Fibroblast of mammary gland (primary cell): ENCODE data around the gene PLEKHA6.
"Not testable (repeated sequence)": the region's sequence is repeated elsewhere in the genome, so short reads cannot be mapped to it uniquely, and the experiment has no call there.

Experiments used
- DNase-seq: peaks from one replicate; pipeline ENCODE4 v3.0.0-alpha.2; 2010; ENCODE audit warnings: low read depth
- H3K4me3 ChIP-seq: 2 replicates; pipeline ENCODE4 v1.5.1; 2011; ENCODE audit warnings: low read depth, mild to moderate bottlenecking, low read length, moderate library complexity; ENCODE audit not compliant: control insufficient read depth
- TF ChIP-seq, protein P1 (sequence below): conservative IDR thresholded peaks from 2 replicates; pipeline ENCODE4 v1.5.1; 2011; ENCODE audit warnings: low read depth, low read length, inconsistent platforms; ENCODE audit not compliant: control insufficient read depth, insufficient read depth

PLEKHA6 gene

DNA sequence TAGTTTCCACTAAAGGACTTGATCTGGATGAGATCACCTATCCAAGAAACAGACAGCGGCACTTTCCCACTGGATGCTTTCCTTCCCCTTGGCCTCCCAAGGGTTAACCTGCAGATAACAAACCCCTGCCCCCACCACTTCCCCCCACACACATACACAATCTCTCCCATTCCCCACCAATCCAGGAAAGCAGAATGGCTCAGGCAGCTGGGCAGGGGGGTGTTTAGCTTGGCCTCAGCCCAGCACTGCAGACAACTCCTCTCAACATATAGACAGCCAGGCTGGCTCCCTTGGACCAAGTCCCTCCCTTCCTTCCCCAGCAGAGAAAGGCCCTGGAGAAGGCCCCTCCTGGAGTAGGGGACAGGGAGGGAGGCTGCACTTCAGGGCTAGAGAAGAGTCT, 24.6 kb downstream of the PLEKHA6 start:
- TF ChIP-seq, protein P1, sequence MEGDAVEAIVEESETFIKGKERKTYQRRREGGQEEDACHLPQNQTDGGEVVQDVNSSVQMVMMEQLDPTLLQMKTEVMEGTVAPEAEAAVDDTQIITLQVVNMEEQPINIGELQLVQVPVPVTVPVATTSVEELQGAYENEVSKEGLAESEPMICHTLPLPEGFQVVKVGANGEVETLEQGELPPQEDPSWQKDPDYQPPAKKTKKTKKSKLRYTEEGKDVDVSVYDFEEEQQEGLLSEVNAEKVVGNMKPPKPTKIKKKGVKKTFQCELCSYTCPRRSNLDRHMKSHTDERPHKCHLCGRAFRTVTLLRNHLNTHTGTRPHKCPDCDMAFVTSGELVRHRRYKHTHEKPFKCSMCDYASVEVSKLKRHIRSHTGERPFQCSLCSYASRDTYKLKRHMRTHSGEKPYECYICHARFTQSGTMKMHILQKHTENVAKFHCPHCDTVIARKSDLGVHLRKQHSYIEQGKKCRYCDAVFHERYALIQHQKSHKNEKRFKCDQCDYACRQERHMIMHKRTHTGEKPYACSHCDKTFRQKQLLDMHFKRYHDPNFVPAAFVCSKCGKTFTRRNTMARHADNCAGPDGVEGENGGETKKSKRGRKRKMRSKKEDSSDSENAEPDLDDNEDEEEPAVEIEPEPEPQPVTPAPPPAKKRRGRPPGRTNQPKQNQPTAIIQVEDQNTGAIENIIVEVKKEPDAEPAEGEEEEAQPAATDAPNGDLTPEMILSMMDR: no peak

GRCh38 chr1:204334455-204334854, 25.3 kb downstream of the PLEKHA6 start:
- no peak for DNase-seq
- TF ChIP-seq, protein P1: no peak
- no peak overlapping the region for H3K4me3 ChIP-seq

More for the DNA sequence above, 24.6 kb downstream of the PLEKHA6 start:
- no peak for DNase-seq
- H3K4me3 ChIP-seq: no peak overlapping the region

DNA sequence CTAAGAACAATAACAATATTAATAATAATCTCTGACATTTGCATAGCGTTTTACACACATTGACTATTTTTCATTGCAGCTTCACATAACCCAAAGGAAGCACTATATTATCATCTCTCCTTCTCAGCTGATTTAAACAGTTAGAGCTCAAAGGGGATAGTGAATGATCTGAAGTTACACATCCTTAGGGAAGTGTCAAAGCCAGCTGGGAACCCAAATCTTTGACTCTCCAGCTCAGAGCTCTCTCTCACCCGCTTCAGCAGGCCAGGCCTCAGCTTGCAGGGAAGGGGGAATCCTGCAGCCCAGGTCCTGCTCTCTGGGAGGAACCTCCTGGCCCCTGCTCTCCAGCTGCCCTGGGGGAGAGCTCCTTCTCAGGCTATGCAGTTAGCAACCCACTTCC, 26.3 kb downstream of the PLEKHA6 start:
- TF ChIP-seq, protein P1: no peak
- H3K4me3 ChIP-seq: no peak overlapping the region

GRCh38 chr1:204331847-204332487, 27.8 kb downstream of the PLEKHA6 start:
- TF ChIP-seq, protein P1: no peak
- no peak overlapping the region for H3K4me3 ChIP-seq

More for the DNA sequence above, 26.3 kb downstream of the PLEKHA6 start:
- DNase-seq: no peak

DNA sequence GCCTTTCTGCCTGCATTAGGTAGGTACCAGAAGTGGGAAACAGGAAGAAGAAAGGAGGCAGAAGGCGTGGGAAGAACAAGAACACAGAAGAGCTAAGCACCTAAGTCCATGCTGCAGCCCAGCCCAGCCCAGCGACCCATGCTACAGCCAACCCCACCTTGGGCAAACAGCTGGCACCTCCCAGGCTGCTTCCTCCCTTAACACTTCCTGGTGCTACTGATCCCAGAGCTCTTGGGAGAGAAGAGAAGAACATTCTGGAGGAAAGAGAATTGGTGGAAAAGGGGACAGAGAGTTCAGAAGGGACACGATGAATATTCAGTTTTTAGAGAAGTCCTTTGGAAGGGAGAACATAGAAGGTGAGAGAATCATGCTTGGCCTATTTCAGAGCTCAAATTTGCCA, 28.5 kb downstream of the PLEKHA6 start:
- TF ChIP-seq, protein P1: no peak
- no peak overlapping the region for H3K4me3 ChIP-seq
- DNase-seq: no peak

More at GRCh38 chr1:204331847-204332487, 27.8 kb downstream of the PLEKHA6 start:
- no peak for DNase-seq

DNA sequence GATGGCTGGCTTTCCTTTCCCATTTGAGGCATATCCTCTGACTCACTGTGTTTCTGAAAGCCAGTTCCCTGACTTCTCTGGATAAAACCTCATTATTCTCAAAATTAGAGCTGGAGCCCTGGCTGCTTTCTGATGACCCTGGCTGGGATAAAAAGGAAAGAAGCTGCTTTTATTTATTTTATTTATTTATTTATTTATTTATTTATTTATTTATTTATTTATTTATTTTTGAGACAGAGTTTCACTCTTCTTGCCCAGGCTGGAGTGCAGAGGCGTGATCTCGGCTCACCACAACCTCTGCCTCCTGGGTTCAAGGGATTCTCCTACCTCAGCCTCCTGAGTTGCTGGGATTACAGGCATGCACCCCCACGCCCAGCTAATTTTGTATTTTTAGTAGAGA, 31.9 kb downstream of the PLEKHA6 start:
- not testable (repeated sequence) for H3K4me3 ChIP-seq, DNase-seq

DNA sequence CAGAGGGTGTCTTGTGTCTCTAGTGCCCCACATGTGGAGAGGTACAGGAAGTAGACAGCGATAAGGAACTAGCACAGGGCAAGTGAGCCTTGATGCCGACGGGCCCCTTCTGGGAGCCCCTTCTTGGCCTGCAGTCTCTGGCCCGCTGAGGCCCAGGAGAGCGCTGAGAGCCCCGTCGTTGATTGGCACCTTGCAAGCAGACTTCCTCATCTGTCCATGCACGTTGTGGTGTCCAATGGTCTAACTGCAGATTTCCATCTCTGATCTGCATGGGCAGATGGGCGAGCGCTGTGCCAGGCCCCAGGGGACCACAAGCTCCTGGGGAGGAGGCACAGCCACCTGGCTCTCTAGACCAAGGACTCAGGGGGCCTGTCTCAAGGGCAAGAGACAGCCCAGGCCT, 32.4 kb downstream of the PLEKHA6 start:
- DNase-seq: no peak
- H3K4me3 ChIP-seq: no peak overlapping the region
- TF ChIP-seq, protein P1: no peak
